VCaP (cell line): ENCODE results near the gene C10orf120.
A peak's percentile ranks its signal among the peaks of the same experiment; 100 is the strongest.

ENCODE experiments used
- H3K27ac ChIP-seq: fragments of 450-650 bp; 2 replicates; pipeline ENCODE4 v1.5.1; 2017
- CTCF ChIP-seq: fragments of 450-650 bp; conservative IDR thresholded peaks from 2 replicates; pipeline ENCODE4 v1.5.1; 2017; ENCODE audit warnings: mild to moderate bottlenecking, moderate library complexity

The C10orf120 gene

GRCh38 chr10:122703483-122704448 is 4.1 kb upstream of the C10orf120 start:
- no peak overlapping the region for H3K27ac ChIP-seq
- TF ChIP-seq CTCF = peak; percentile 90

GRCh38 chr10:122702275-122702674 is 2.6 kb upstream of the C10orf120 start:
- TF ChIP-seq CTCF = no peak
- no peak overlapping the region for H3K27ac ChIP-seq

DNA sequence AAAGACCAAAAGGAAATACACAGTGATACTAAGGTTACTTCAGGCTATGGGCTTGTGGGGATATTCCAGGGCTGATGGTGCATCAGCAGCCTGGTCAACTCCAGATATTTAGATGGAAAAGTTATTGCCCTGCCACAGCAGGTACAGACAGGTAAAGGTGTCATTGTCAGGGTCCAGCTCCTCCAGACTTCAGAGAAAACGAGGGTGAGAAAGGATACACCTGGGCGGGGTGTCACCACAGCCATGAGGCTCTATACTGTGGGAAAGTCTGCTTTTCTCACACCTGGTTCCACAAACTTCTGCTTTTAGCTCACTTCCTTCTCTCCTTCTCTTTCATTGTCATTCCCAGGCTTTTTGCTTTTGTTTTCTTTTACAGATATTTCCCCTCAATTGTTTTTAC is 2.0 kb upstream of the C10orf120 start:
- no peak for TF ChIP-seq CTCF

DNA sequence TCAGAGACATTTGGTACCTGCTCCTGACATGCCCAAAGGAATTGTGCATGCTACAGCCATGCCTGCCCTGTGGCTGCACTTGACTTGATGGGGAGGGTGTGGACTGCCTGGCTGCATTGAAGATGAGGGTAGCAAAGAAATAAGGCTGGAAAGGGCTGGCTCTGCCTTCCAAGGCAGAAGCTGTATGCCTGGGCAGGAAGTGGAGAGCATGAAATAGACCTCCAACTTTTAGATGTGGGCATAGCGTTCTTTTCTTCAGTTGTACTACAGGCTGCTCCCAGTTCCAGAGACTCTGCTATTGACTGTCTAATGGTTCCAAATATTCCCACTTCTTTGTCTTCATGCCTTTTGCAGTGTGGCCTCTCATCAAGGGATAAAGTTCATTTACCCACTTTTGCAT is 3.0 kb downstream of the C10orf120 start:
- TF ChIP-seq CTCF = no peak
- no peak overlapping the region for H3K27ac ChIP-seq

More for the DNA sequence above, 2.0 kb upstream of the C10orf120 start:
- no peak overlapping the region for H3K27ac ChIP-seq

DNA sequence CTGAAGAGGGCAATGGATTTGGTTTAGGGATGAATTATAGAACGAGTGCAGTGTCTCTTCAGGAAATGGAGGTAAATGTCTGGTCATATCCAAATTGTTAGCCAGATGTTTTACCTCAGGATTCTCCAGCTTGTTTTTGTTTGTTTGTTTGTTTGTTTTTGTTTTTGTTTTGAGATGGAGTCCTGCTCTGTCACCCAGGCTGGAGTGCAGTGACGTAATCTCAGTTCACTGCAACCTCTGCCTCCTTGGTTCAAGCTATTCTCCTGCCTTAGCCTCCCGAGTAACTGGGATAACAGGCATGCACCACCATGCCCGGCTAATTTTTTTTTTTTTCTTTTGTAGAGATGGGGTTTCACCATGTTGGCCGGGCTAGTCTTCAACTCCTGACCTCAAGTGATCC is 6.9 kb downstream of the C10orf120 start:
- no peak for TF ChIP-seq CTCF
- no peak overlapping the region for H3K27ac ChIP-seq

- no peak overlapping the region for H3K27ac ChIP-seq
- no peak for TF ChIP-seq CTCF
These were observed 10.4 kb downstream of the C10orf120 start for GRCh38 chr10:122689146-122689820.

GRCh38 chr10:122688293-122688989 is 11.2 kb downstream of the C10orf120 start:
- H3K27ac ChIP-seq = no peak overlapping the region
- no peak for TF ChIP-seq CTCF
